NCI-H2227 (cell line): ENCODE results near the gene CNTNAP3.
"Not testable (repeated sequence)": the region's sequence is repeated elsewhere in the genome, so short reads cannot be mapped to it uniquely, and the experiment has no call there.

Source experiments
- DNase-seq: peaks from one replicate; lab custom pipeline; 2025; ENCODE audit not compliant: unreplicated experiment; lab: John Stamatoyannopoulos, UW

CNTNAP3 gene

DNA sequence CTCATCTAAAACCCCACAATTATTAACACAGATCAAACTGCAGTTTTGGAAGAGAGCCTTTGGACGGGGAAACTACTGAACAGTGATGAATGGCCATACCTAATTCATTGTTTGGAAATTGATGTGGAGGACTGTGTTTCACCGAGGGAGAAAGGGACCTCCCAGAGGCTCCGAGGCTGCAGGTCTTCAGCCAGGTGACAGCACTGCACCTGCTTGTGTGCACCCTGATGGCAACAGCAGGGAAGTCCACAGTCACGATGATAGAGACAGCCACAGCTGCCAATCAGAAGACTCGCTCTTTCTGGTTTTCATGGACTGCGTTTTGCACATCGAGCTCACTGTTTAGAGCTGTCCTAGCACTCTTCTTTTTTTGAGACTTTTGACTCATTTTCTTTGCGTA, 214.4 kb downstream of the CNTNAP3 start:
- DNase-seq, result not testable (repeated sequence)

DNA sequence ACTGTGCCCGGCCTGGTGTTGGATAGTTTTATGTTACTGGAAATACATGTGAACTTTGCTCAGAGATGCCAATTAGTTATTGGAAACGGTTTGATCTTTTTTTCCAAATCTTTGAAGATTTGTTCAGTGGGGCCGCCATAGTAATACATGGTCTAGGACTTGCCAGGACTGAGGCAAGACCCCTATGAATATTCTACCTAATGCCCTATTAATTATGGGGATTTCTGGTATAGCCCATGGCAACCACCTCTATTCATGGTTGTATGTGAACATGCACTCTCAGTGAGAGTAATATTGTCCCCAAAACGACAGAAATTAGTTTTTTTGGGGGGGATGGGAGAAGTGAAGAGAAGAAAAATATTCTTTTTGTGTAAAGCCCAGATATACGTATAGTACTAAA, 220.3 kb downstream of the CNTNAP3 start:
- DNase-seq, result not testable (repeated sequence)

DNA sequence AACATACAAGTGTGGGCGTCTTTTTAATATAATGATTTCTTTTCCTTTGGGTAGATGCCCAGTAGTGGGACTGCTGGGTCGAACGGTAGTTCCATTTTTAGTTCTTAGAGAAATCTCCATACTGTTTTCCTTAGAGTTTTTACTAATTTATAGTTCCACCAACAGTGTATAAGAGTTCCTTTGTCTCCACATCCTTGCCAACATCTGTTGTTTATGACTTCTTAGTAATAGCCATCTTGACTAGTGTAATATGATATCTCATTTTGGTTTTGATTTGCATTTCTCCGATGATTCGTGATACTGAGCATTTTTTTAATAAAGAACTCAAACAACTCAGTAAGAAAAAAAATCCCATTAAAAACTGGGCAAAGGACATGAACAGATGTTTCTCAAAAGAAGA, 225.0 kb downstream of the CNTNAP3 start:
- DNase-seq, result not testable (repeated sequence)

DNA sequence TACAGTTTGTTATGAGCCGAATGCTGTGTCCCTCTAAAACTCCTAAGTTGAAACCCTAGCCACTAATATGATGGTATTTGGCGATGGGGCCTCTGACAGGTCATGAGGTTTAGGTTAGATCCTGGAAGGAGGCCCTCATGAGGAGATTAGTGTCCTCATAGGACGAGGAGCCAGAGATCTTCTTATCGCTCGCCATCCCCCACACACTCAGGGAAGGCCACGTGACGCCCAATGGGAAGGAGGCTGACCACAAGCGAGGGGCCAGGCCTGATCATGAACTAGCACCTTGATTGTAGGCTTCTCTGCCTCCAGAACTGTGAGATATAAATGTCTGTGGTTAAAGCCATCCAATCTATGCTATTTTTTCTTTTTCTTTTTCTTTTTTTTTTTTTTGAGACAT, 233.5 kb downstream of the CNTNAP3 start:
- DNase-seq, result not testable (repeated sequence)

DNA sequence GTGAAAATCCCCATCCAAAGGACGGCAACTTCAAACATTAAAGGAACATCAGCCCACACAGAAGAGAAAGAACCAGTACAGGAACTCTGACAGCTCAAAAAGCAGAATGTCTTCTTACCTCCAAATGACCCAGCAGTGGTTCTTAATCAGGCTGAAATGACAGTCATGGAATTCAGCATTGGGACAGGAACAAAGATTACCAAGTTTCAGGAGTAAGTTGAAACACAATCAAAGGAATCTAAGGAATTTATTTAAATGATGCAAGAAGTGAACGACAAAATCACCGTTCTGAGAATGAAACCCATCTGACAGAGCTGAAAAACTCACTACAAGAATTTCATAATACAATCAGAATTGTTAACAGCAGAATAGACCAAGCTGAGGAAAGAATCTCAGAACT, 241.1 kb downstream of the CNTNAP3 start:
- DNase-seq, result not testable (repeated sequence)

DNA sequence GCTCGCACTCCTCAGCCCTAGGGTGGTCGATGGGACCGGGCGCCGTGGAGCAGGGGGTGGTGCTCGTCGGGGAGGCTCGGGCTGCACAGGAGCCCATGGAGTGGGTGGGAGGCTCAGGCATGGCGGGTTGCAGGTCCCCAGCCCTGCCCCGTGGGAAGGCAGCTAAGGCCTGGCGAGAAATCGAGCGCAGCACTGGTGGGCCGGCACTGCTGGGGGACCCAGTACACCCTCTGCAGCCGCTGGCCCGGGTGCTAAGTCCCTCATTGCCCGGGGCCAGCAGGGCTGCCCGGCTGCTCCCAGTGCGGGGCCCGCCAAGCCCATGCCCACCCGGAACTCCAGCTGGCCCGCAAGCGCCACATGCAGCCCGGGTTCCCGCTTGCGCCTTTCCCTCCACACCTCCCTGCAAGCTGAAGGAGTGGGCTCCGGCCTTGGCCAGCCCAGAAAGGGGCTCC, 245.6 kb downstream of the CNTNAP3 start:
- not testable (repeated sequence) for DNase-seq

DNA sequence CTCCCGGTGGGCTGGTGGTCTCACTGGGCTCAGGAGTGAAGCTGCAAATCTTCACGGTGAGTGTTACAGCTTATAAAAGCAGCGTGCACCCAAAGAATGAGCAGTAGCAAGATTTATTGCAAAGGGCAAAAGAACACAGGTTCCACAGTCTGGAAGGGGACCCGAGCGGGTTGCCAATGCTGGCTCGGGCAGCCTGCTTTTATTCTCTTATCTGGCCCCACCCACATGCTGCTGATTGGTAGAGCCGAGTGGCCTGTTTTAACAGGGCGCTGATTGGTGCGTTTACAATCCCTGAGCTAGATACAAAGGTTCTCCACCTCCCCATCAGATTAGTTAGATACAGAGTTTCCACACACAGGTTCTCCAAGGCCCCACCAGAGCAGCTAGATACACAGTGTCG, 246.2 kb downstream of the CNTNAP3 start:
- not testable (repeated sequence) for DNase-seq

DNA sequence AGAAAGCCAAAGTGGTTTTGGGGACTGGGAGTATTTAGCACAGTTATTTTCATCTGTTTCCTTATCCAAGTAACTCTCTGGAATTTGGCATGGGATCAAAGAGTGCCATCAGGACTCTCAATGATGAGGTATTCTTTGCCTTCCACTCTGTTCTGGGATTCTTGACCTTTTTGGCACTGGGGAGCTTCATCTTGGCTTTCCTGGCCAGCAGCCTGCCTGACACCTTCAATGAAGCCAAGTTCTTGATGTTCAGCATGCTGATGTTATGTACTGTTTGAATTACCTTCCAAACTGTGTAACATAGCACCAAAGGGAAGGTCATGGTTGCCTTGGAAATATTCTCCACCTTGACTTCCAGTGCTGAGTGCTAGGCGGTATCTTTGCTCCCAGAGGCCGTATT, 248.8 kb downstream of the CNTNAP3 start:
- DNase-seq, result not testable (repeated sequence)

DNA sequence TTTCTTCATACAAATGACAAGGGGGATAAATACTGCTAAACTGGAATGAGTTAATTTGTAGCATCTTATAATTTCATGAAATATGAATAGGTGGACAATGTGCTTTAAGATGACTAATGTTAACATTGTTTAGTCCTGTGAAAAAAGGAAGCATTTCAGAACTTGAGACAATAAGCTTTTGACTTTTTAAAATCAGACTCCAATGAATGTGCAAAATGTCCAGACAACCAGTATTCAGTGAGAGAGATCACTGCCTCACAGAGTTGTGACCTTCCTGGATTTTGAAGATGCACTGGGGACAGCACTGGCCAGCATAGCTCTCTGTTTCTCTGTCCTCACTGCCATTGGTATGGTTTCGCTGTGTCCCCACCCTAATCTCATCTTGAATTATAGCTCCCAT, 249.7 kb downstream of the CNTNAP3 start:
- not testable (repeated sequence) for DNase-seq

DNA sequence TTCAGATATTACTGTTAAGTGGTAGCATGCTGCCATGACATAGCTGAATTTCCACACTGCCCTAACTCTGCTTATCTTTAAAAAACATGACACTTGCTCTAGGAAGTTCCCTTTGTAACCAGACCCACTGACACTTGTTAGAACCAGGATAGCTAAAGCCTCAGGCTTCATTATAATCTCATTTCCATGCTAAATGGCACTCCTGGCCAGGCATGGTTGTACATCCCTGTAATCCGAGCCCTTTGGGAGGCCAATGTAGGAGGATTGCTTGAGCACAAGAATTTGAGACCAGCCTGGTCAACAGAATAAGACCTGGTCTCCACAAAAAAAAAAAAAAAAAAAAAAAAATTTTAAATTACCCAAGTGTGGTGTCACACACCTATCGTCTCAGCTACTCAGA, 254.1 kb downstream of the CNTNAP3 start:
- not testable (repeated sequence) for DNase-seq

DNA sequence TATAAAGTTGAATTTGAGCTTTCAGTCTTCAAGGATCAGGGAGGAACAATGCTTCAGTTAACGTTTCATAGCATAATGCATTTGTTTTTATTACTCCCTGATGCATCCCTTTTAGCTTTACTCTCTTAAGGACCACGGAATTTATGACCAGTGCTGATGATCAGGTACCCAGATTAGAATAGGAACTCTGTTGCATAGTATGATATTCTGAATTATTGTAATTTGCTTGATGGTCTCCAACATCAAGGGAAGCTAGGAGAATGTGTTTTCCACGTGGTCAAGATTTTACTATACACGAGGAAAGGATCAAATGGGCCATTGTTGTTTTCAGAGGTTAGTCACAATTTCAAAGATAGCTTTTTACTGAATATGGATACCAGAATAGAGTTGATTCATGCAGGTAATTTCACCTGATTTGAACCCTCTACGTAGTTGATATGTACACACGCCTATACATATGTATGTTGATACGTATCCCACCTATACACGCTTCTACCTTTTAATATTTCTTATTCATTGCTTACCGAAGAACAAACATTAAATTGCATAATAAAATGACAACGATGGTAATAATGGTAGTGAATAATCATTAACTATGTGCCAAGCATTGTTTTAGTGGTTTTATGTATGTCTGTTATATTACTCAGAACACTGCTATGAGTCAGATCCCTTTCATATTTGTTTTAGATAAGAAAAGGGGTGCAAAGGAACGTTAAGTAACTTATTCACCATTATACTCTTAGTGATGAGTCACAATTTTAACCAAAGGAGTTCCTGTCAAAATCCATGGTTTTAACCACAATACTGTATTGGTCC, 257.6 kb downstream of the CNTNAP3 start:
- not testable (repeated sequence) for DNase-seq

DNA sequence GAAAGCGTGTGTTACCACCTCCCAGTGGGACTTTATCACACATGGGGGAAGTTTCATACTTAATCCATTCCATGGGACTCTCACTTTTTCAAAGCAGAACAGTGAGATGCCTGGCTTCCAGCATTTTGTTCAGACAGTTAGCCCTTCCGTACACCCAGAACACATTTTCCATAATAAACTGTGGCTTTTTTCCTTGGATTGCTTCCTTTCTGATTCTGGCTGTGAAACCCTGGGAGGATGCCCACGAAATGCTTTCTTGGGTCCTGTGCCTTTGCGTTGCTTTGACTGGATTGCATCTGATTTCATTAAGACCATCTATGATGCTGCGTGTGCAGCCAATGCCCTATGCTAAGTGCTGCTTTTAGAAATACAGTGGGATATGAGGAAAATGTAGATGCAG, 259.1 kb downstream of the CNTNAP3 start:
- not testable (repeated sequence) for DNase-seq

DNA sequence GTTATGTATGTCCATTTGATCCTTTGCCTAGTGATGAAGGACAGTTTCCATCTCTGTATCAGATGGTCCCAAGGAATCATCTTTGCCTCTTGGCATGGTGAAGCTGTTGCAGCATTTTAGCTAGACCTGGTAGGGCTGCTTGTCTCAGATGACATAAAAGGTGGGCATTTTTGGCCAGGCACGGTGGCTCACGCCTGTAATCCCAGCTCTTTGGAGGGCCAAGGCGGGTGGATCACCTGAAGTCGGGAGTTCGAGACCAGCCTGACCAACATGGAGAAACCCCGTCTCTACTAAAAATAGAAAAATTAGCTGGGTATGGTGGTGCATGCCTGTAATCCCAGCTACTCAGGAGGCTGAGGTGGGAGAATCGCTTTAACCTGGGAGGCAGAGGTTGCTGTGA, 259.8 kb downstream of the CNTNAP3 start:
- not testable (repeated sequence) for DNase-seq

DNA sequence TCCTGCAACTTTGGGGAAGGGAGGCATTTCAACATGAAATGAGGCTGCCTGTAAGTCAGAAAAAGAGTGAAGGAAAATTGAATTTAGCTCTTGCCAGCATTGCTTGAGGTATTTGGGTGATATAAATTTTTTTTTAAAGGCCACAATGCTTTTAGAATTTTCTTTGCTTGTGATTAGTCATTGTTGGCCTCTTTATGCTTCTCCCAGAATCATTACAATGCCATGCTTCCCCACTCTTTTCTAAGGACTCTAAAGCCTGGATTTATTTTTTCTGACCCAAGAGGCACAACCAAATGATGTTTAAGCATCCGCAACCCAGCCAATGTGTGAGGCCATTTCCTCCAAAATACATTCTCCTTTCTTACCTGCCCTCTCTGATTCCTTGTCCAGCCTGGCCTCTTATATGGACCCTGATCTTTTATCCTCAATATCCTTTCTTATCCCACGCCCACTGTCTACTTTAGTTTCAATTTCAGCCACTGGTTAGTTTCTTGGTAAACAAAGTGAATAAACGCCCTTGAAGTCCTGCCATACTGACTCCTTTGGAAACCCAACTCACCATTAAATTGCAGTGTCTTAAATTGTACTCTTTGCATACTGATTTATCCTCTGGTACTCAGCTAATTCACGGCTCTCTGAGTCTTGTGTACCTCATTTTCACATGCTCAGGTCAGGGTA, 261.9 kb downstream of the CNTNAP3 start:
- not testable (repeated sequence) for DNase-seq
